Small intestine (tissue), 7 donors: ENCODE measurements around the gene PPIL1. TPM values are rescaled to one million over a fixed set of nuclear protein-coding genes. Genes with fewer than 3 reads are reported as not detected.

Experiments
- DNase-seq, 2 donors: peaks; one replicate each; pipeline versions ENCODE4 v3.0.0 to v3.0.0-alpha.2; 2013
- FAIRE-seq: peaks from 2 replicates; lab custom pipeline; 2012; peaks lifted over from hg19 to GRCh38; lab: Jason Lieb, UNC
- H3K27ac ChIP-seq, 3 donors: one replicate each; pipeline ENCODE4 v1.5.1; 2013; ENCODE audit warnings: low read length in 2 of 3, mild to moderate bottlenecking in 2 of 3, control low read depth in 1 of 3, inconsistent platforms in 1 of 3, low read depth in 1 of 3, moderate library complexity in 1 of 3
- H3K27me3 ChIP-seq, 3 donors: one replicate each; pipeline ENCODE4 v1.6.1; 2013; ENCODE audit warnings: low read length in 3 of 3, inconsistent platforms in 1 of 3; ENCODE audit not compliant: control insufficient read depth in 3 of 3, insufficient read depth in 3 of 3
- H3K36me3 ChIP-seq, 3 donors: one replicate each; pipeline ENCODE4 v1.6.1; 2013; ENCODE audit warnings: low read length in 3 of 3, inconsistent platforms in 1 of 3, low read depth in 1 of 3, mild to moderate bottlenecking in 1 of 3, moderate library complexity in 1 of 3; ENCODE audit not compliant: control insufficient read depth in 3 of 3, insufficient read depth in 2 of 3
- H3K4me1 ChIP-seq, 3 donors: one replicate each; pipeline ENCODE4 v1.6.1; 2013; ENCODE audit warnings: low read length in 2 of 3, inconsistent platforms in 1 of 3, low read depth in 1 of 3, mild to moderate bottlenecking in 1 of 3, moderate library complexity in 1 of 3; ENCODE audit not compliant: control insufficient read depth in 3 of 3, insufficient read depth in 2 of 3
- H3K4me3 ChIP-seq, 3 donors: one replicate each; pipeline ENCODE4 v1.5.1; 2013; ENCODE audit warnings: low read length in 3 of 3, control low read depth in 1 of 3, inconsistent platforms in 1 of 3, low read depth in 1 of 3, mild to moderate bottlenecking in 1 of 3, moderate library complexity in 1 of 3
- H3K9me3 ChIP-seq, 2 donors: one replicate each; pipeline ENCODE4 v1.6.1; 2013; ENCODE audit warnings: low read depth in 1 of 2, low read length in 1 of 2; ENCODE audit not compliant: control insufficient read depth in 2 of 2, insufficient read depth in 1 of 2
- WGBS, 3 donors: extraction: QIAGEN DNeasy Blood & Tissue Kit; methylation state at CpG; one replicate each; pipeline ENCODE4 v1.1.7; 2013; 5-methylcytosine and 5-hydroxymethylcytosine counted together
- polyA plus RNA-seq, 4 donors: library from polyadenylated mRNA; stranded (reverse) in 3 of 4; unstranded in 1 of 4; fragments of 200-250 nt in 3 of 4; fragments of 120-200 nt in 1 of 4; gene quantifications; one replicate each; pipeline versions ENCODE4 v1.2.1 to v1.2.3, GENCODE V29; 2013
- donor health status: healthy with polysubstance abuse.
- donor health status: control.
- donor health status: control.
- donor health status: Bipolar disorder and iron deficiency.
- donor health status: healthy.

PPIL1 gene
- polyA plus RNA-seq, 4 donors = 8.1 to 37.3 (median 19.2) TPM

DNA sequence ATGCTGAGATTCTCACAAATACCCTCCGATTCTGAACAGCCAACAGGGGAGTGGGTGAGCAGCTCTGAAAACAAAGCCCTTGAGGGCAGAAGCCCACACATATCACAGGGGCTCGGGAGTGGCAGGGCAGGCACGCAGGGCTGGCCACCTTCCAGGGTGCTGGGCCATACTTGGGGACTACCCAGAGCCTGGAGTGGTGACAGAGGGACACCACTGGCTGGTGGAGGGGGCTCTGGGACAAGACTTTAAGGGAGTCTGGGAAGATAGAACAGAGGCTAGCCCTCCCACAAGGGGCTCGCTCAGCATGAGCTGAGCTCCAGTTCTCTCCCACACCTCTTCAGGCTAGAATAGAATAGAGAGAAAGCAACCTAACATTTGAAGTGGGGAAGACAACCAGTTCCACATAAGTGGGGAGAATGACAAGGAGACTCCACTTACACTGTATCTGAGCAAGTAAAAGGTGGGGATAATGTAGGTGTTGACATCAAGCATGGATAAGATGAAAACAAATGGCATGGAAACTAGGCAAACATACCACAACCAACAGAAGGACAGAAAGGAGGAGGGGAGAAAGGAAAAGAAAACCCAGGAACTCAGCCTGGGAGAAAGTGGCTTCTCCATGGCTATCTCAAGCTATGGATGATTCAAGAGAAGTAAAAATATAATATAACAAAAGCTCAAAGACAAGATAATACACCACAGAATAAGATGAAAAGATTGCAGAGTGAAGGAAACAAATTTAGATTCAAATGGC lies 7.0 kb downstream of the PPIL1 start:
- H3K27me3 ChIP-seq = no peaks in the 10 kb centered on the region
- H3K4me1 ChIP-seq = no peaks in the 10 kb centered on the region
- WGBS, 3 donors = 77 to 85% (median 85%) methylated on average over 4 of the region's 4 CpGs
- DNase-seq (no peak), FAIRE-seq (no peak)
- no peaks in the 10 kb centered on the region for H3K9me3 ChIP-seq
- no peak overlapping the region for H3K4me3 ChIP-seq
- H3K27ac ChIP-seq = no peak overlapping the region
- H3K36me3 ChIP-seq = peaks cover 0 to 35% (median 9%) of the 10 kb centered on the region in 3 donors

DNA sequence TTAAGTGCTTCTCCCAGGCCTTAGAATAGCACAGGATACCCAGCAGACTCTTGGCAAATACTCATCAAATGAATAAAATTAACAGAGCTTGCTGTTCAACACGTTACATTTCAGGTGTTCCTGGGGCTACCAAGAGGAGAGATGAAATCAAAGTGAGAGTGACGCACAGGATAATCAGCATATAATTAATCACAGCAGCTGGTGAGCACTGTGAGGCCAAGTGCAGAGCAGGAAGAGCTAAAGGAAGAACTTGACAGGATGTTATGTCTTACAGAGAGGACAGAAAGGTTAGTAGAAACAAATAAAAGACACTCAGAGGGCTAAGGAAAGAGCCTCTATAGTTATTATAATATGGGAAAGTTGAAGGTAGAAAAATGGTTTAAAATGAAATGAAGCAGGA lies 8.8 kb downstream of the PPIL1 start:
- Histone ChIP-seq H3K4me1 (no peaks in the 10 kb centered on the region), H3K9me3 (no peaks in the 10 kb centered on the region), H3K4me3 (no peak overlapping the region), H3K27me3 (no peaks in the 10 kb centered on the region), H3K27ac (no peak overlapping the region), H3K36me3 (peaks cover 0 to 41% (median 9%) of the 10 kb centered on the region in 3 donors)
- WGBS, 3 donors = 66 to 85% (median 81%) methylated on average over 2 of the region's 2 CpGs
- FAIRE-seq (no peak), DNase-seq (no peak)

- no peaks in the 10 kb centered on the region for H3K4me1 ChIP-seq
- FAIRE-seq (no peak), DNase-seq (no peak)
- no peak overlapping the region for H3K4me3 ChIP-seq
- H3K9me3 ChIP-seq = no peaks in the 10 kb centered on the region
- H3K36me3 ChIP-seq = peaks cover 0 to 37% (median 4%) of the 10 kb centered on the region in 3 donors
- H3K27ac ChIP-seq = no peak overlapping the region
- H3K27me3 ChIP-seq = no peaks in the 10 kb centered on the region
- WGBS, 3 donors = 83 to 90% (median 85%) methylated on average over 12 of the region's 12 CpGs
These were observed 10.7 kb downstream of the PPIL1 start for GRCh38 chr6:36863670-36864540.

DNA sequence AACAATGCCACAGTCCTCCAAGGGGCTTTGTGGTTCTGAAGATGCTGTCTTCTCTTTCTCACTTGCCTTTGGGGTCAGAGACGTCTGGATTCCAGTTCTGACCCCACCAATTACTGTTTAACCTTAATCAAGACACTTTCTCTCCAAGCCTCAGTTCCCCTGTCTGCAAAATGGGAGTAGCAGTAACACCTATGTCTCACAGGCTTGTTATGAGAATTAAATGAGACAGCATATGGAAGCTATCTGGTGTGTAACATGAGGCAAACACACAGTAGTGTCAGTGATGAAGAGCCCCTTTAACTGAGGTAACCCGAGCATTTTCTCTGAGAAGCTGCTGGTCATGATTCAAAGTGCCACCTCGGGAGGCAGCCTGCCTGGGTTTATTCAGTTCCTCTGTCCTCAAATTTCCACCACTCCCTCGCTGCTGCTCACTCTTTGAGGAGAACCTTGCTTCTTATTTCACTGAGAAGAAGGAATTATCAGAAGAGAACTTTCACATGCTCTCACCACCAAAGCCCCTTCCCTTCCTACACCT lies 11.7 kb downstream of the PPIL1 start:
- FAIRE-seq = no peak
- 86 to 95% (median 90%) methylated on average over 4 of the region's 4 CpGs for WGBS, 3 donors

GRCh38 chr6:36862164-36862847 lies 12.3 kb downstream of the PPIL1 start:
- Histone ChIP-seq H3K36me3 (peaks cover 0 to 42% (median 2%) of the 10 kb centered on the region in 3 donors), H3K4me3 (no peak overlapping the region), H3K27me3 (no peaks in the 10 kb centered on the region), H3K27ac (no peak overlapping the region), H3K4me1 (no peaks in the 10 kb centered on the region), H3K9me3 (no peaks in the 10 kb centered on the region)
- no peak for DNase-seq
- FAIRE-seq = no peak
- WGBS, 3 donors = 76 to 86% (median 85%) methylated on average over 8 of the region's 8 CpGs

More for the DNA sequence above, 11.7 kb downstream of the PPIL1 start:
- Histone ChIP-seq H3K27me3 (no peaks in the 10 kb centered on the region), H3K36me3 (peaks cover 0 to 40% (median 4%) of the 10 kb centered on the region in 3 donors), H3K9me3 (no peaks in the 10 kb centered on the region), H3K27ac (no peak overlapping the region), H3K4me3 (no peak overlapping the region), H3K4me1 (no peaks in the 10 kb centered on the region)
- DNase-seq = no peak

GRCh38 chr6:36860126-36860525 lies 14.5 kb downstream of the PPIL1 start:
- H3K4me1 ChIP-seq = no peaks in the 10 kb centered on the region
- DNase-seq (no peak), FAIRE-seq (no peak)
- H3K36me3 ChIP-seq = peaks cover 0 to 48% (median 2%) of the 10 kb centered on the region in 3 donors
- no peaks in the 10 kb centered on the region for H3K9me3 ChIP-seq
- H3K27me3 ChIP-seq = no peaks in the 10 kb centered on the region
- no peak overlapping the region for H3K27ac ChIP-seq
- WGBS, 3 donors = 90 to 94% (median 91%) methylated on average over 7 of the region's 7 CpGs
- H3K4me3 ChIP-seq = no peak overlapping the region

DNA sequence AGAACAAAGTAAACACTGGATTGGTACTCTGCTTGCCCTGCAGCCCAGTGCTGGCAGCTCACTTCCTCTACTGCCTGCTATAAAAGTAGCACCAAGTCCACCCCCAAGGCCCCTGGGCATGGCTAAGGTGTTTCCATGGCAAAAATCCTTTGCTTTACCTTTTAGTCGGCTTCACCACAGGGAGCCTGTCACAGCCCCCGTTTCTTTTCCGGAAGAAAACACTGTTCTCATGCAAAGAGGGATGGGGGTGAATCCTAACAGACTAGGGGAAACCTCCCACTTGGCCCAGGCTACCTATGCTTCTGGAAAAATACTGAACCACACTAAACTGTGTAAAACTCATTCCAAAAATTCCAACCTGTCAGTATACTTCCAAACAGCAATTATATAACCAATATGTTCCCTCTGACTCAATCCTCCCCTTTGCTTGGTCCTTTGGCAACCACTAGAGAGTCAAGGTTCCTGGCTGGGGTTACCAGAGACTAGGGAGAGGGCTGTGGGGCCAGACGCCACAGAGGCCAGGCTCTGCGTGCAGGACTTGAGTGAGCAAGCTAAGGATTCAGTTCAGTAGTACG lies 16.1 kb downstream of the PPIL1 start:
- WGBS, 3 donors = 75 to 97% (median 92%) methylated on average over 6 of the region's 6 CpGs
- no peak overlapping the region for H3K4me3 ChIP-seq
- H3K27me3 ChIP-seq = no peaks in the 10 kb centered on the region
- FAIRE-seq = no peak
- H3K36me3 ChIP-seq = peaks cover 0 to 38% (median 3%) of the 10 kb centered on the region in 3 donors
- no peaks in the 10 kb centered on the region for H3K9me3 ChIP-seq
- no peaks in the 10 kb centered on the region for H3K4me1 ChIP-seq
- no peak for DNase-seq
- no peak overlapping the region for H3K27ac ChIP-seq
